ENCODE measurements around the gene PARP1.

DNA sequence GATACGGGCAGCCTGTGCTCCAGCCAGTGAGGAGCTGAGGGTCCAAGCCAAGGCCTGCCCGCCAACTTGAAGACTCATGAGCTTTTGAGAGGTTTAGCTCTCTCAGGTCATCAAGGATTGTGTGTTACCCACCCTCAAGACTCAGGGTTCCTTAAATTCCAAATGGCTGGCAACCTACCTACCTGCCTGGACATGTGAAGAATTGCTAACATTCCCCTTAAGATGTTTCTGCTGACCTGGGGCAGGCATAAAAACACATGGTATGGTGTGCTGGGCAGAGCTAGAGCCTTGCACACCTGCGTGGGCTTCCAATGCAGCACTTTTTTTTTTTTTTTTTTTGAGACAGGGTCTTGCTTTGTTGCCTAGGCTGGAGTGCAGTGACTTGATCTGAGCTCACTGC lies 17.2 kb downstream of the PARP1 start:
- TF ChIP-seq, protein P1, sequence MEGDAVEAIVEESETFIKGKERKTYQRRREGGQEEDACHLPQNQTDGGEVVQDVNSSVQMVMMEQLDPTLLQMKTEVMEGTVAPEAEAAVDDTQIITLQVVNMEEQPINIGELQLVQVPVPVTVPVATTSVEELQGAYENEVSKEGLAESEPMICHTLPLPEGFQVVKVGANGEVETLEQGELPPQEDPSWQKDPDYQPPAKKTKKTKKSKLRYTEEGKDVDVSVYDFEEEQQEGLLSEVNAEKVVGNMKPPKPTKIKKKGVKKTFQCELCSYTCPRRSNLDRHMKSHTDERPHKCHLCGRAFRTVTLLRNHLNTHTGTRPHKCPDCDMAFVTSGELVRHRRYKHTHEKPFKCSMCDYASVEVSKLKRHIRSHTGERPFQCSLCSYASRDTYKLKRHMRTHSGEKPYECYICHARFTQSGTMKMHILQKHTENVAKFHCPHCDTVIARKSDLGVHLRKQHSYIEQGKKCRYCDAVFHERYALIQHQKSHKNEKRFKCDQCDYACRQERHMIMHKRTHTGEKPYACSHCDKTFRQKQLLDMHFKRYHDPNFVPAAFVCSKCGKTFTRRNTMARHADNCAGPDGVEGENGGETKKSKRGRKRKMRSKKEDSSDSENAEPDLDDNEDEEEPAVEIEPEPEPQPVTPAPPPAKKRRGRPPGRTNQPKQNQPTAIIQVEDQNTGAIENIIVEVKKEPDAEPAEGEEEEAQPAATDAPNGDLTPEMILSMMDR (IDR thresholded peaks at IDR 0.05), result no peak
- TF ChIP-seq POLR2A (IDR thresholded peaks at IDR 0.05), result no peak
- TF ChIP-seq EP300 (IDR thresholded peaks at IDR 0.05), result no peak
